ENCODE measurements around the gene CYTH4.

The CYTH4 gene

DNA sequence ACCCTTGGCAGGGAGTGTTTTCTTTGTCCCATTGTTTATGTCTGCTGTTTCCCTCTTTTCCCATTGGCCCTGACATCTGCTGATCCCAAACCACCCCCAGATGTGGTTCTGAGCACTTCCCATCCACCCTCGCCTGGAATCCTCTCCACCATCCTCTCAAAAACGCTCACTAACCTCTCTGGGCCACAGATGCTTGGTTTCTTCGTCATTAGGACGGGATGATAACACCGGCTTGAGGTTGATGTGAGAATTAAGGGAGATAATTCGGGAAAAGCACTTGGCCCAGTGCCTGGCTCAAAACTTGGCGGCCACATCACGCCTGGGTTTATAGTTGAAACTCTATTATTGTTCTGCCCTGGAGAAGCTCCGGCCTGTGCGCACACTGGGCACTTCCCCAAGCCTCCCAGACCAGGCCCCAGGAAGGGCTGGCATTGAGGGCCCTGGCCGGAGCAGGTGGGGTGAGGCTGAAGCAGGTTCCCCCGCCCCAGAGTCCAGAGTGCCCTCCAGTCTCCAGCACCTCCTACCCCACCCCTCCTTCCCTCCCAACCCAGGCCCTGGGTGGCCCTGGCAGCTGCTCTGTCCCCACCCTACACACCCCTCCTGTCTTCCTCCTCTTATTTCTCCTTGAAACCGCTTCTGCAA lies 63.7 kb downstream of the CYTH4 start:
- DNase-seq (ENCODE audit: low spot score) = no peak

DNA sequence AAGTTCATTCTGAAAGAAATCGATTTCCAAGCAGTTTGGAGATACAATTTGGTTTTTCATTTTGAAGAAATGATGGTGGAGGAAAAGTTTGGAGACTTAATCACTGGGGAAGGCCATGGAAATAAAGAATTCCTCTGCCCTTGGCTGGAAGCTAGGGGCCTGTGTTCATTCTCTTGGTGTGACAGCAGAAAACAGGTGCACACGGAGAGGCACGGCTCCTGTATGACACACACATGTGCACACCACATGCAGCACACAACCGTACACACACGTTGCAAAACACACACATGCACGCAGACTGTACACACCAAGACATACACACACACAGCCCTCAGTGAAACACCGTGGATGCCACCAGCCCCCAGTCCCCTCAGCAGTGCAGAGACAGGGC lies 64.2 kb downstream of the CYTH4 start:
- no peak for DNase-seq (ENCODE audit: low spot score)

DNA sequence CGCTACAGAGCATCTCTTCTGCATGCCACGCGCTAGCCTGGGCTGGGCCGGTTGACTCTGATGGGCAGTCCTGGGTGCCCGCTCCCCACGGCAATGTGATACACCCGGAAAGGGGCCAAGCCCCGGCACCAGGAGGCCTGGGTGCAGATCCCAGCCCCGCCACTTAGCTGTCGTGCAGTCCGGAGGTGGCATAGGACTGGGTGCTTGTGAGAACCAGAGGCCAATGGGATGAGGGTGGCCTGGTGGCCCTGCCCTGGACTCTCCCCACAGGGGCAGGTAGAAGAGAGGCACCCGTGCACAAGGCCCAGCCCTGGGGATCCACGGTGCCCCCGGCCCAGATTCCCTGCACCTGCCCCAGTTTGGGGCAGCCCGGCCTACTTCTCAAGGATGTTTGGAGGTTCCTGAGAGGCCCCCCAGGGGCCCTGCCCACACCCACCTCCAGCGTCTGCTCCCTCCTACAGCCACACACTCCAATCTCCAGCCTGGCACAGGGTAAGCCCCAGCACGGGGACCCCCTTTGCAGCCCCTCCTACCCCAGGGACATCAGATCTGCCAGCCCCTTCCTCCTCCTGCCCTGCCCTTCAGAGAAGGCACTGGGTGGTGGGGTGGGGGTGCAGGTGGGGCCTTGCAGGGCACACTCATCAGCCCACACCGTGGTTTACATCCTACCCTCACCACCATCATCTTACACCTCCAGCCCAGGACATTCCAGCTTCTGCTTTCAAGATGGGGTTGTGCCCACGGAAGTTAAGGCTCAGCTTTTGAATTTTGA lies 66.9 kb downstream of the CYTH4 start:
- DNase-seq (ENCODE audit: low spot score) = no peak

DNA sequence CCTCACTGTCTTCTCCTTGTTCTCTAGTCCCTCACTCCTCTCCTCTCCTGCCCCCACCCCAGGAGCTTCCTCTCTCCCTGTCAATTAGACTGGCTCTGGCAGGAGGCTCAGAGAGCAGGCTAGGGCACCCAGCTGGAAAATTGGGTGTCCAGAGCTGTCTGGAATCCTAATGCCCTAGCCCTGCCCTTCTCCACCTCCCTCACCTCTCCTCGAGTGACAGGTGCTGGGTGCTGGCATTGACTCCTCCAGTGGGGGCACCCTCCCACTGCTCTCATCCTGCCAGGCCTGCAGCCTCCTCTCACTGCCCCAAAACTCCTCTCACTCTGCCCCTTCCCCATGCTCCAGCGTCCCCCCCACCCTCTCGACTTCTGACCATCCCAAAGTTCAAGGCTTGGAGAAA lies 68.9 kb downstream of the CYTH4 start:
- no peak for DNase-seq (ENCODE audit: low spot score)

DNA sequence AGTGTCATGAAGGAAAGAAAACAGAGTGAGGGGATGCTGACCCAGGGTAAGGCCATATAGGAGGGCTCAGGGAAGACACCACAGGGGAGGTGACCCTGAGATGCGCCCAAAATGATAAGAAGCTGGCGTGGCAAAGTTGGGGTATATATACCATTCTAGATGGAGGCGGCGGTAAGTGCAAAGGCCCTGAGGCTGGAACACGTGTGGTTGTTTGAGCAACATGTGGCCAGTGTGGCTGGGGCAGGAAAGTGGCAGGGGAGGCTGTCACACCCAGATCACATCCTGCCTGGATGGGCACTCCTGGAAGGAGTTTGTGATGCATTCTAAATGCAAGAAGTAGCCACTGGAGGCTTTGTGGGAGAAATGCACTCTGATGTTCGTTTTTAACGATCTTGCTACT lies 70.2 kb downstream of the CYTH4 start:
- no peak for DNase-seq (ENCODE audit: low spot score)

DNA sequence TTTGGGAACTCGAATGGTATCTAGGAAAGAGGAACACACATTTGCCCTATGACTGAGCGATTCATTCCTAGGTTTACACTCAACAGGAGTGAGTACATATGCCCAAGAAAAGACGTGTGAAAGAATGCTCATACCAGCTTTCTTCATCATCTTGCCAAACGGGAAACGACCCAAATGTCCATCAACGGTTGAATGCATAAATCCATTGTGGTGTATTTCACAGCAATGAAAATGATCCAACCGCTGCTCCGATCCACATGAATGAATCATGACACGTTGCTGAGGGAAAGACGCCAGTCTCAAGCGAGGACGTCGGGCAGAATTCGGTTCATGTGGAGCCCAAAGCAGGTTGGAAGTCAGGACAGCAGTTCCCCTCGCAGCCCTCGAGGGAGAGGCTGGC lies 71.5 kb downstream of the CYTH4 start:
- no peak for DNase-seq (ENCODE audit: low spot score)

DNA sequence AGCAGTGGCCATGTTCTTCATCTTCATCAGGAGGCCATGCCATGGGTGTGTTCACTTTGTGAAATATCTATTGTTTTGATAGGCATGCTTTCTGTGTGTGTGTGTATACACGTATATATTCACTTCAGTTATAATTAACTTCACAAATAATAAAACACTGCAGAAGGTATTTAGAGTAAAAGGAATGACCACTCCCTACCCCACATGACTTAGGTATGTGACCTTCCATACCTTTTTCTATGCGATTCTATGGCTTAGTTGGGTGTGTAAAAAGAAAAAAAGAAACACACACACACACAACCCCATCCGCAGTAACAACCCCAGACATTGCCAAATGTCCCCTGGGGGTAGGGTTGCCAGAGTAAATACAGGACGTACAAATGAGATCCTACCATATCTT lies 72.0 kb downstream of the CYTH4 start:
- DNase-seq (ENCODE audit: low spot score) = no peak

DNA sequence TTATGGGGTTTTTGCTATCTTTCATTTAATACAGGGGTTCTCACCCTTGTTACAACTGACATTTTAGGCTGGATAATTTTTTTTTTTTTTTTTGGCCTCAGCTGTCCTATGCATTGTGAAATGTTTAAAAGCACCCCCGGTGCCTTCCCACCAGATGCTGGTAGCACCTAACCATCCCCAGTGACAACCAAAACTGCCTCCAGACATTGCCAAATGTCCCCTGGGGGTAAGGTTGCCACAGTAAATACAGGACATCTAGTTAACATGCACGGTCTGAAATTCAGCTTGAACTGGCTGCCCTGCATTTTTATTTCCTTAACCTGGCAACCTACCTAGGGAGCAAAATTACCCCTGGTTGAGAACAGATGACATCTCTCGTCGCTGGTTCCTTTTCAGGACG lies 72.4 kb downstream of the CYTH4 start:
- DNase-seq (ENCODE audit: low spot score) = no peak

DNA sequence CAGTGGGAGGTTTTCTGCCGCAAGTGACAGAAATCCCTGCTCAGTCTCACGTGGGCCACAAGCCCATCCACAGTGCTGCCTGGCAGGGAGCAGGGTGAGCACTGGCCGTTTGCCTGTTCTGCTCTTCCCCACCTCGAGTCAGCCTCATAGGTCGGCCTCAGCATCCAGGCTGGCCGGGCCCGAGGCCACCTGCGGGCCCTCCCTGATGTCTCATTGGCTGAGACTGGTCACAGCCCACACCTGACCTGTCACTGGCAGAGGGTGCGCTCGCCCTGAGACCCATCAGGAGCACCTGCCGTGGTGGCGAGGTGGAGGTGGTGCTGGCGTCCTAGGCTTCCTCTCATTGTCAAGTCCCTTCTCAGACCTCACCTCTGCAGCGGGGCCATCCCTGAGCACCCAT lies 72.9 kb downstream of the CYTH4 start:
- no peak for DNase-seq (ENCODE audit: low spot score)

DNA sequence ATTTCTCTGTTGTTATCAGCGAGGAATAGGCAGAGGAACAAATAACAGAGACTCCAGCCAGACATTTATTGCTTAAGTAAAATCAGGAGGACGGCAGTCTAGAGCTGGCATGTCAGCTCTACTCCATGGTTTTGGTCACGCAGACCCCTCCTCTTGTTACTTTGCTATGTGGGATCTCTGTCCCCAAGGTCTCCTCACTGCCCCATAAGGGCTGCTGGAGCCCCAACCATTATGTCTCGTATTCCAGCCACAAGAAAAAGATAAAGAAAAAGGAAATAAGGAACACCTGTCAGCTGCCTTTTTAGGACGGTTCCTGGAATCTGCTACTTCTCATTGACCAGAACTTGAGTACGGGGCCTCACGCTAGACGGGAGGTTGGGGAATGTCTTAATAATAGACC lies 74.6 kb downstream of the CYTH4 start:
- DNase-seq (ENCODE audit: low spot score) = no peak

DNA sequence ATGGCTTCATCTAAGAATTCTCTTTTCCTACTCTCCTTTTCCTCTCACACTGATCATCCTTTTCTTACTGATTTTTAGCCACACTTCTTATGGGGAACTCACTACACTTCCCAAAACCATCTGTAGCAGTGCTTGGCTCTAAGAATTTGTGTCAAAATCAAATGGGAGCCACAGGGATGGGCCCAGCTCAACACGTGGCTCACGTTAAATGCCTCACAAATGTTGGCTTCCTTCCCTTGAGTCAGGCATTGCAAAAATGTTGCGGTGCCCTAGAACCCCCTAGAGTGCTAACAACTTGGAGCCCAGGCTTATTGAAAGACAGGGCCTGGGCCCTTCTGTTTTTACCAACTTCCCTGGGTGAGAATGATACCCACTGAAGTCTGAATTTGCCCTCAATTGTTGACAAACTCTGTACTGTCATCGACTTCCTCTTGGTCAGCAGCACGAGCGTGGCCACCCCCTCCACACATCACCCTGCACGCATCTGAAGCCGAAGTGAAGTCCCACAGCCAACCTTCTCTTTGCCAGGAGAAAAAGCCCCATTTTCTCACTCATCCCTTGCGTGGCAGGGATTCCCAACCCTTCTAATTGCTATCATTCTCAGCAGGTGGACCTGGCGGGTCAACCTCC lies 75.3 kb downstream of the CYTH4 start:
- no peak for DNase-seq (ENCODE audit: low spot score)

DNA sequence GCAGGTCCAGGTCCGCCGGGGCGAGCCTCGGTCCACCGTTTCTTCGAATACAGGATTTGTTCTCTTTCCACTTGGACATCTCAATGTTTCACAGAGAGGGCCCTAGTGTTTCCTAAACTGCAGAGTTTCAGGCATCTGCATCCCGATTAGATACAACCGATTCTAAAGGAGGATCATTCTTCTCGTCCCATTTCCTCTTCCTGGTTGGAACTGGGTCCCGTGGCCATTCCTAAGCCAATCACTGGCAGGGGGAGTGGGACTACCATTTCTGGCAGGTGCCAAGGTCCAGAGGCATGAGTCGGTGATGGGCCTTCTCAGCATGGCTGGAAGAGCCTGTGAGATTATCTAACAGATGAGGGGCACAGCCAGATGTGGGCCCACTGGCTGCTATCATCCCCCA lies 76.1 kb downstream of the CYTH4 start:
- DNase-seq (ENCODE audit: low spot score) = no peak

DNA sequence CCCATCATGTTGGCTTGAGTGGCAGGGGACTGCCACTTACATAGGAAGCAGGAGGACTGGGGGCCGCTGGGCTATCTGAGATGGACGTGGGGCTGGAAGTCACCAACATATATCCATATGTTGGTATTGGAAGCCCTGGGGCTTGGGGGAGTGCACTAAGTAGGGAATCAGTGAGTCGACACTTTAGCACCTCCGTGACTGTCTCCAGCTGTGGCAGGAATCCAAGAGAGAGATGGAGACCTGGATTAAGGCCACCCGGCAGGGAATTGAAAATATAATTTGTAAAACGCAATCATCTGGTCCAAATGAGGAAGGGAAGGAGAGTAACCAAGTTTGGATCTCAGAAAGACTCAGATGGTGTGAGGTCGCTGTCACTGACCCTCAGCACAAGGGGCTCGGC lies 76.6 kb downstream of the CYTH4 start:
- no peak for DNase-seq (ENCODE audit: low spot score)

DNA sequence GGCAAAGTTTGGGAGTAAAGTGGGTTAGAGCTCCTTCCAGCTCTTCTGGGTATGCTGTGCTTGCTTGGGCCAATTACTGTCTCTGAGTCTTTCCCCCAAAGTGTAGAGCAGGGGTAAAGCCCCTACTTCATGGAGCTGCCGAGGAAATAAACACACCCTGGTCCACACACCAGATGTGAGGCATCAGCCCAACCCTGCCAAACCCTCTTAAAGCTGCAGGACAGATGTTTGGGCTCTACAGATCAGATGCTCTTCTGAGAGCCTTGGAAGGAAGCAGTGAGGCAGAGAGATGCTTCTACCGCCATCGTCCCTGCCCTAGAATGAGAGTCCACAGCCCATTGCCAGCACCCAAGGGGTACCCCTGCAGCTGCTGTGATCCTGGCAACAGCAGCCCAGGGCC lies 80.3 kb downstream of the CYTH4 start:
- no peak for DNase-seq (ENCODE audit: low spot score)

DNA sequence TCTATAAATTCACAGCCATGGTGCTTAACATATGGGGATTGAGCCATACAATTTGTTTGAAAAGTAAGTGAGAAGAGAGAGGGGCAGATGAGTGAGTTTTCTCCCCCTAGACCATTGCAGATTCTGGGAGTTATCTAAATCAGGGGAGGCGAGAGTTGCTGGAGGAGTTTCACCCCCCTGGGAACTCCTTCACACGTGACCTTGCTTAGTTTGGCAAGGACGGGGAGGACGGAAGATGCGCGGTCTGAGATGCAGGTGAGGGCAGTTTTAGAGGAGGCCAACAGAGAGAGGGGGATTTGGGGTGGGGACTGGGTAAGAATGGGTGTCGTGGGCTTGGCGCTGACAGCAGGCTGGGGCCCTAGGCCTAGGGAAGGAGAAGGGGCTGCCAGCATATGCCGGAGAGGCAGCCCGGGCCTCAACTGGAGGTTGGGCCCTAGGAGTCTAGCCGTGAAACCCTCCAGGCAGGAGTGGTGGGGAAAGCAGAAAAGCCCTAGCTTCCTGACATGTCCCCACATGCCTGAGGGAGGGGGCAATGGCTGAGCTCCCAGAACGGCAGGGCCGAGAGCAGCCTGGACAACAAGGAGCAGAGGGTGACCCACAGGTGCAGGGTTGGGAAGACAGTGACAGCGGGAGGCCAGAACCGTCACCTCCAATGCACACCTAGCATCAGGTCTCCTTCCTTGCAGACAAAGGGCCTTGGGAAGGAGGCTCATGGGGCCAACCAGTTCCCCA lies 81.1 kb downstream of the CYTH4 start:
- no peak for DNase-seq (ENCODE audit: low spot score)
